T-cell (primary cell): ENCODE data around the gene CYP26A1. TPM values are rescaled to one million over a fixed set of nuclear protein-coding genes. Genes with fewer than 3 reads are reported as not detected.

Experiments used
- ATAC-seq, 4 experiments: fragments of 200-7000 bp in 3 of 4; fragments of 150-1000 bp in 1 of 4; cut with Tn5 transposase; replicated peaks in 1 of 4; 1 replicate in 3 of 4; 2 replicates in 1 of 4; pipeline ENCODE4 v1.10.0; 2021; ENCODE audit warnings: moderate library complexity in 3 of 4, mild to moderate bottlenecking in 2 of 4, moderate number of reproducible peaks in 1 of 4
- CTCF ChIA-PET, 2 donors: fragments of 300-600 bp; sonication (Branson Sonifier 250); formaldehyde crosslinking; loops; one replicate each; lab custom pipeline; 2022; ENCODE audit warnings: antibody characterized with exemption in 2 of 2; lab: Charles Lee
- POLR2A ChIA-PET, 2 donors: fragments of 300-600 bp; sonication (Branson Sonifier 250); formaldehyde crosslinking; loops; one replicate each; lab custom pipeline; 2022; ENCODE audit warnings: antibody characterized with exemption in 2 of 2; lab: Charles Lee
- DNase-seq, 35 experiments: peaks; one replicate each; pipeline versions ENCODE4 v3.0.0 to v3.0.0-alpha.2; 2013 to 2023
- H3K27ac ChIP-seq: one replicate; pipeline ENCODE4 v1.5.1; 2013; ENCODE audit warnings: low read length
- H3K27me3 ChIP-seq, 2 experiments: replicated peaks in 1 of 2; 1 replicate in 1 of 2; 2 replicates in 1 of 2; pipeline versions ENCODE4 v1.6.1 to v1.7.0; 2013; ENCODE audit warnings: low read length in 1 of 2, mixed read lengths in 1 of 2; ENCODE audit not compliant: control insufficient read depth in 2 of 2, insufficient read depth in 2 of 2; ENCODE audit errors: extremely low read depth in 1 of 2
- H3K36me3 ChIP-seq, 2 donors: 1 replicate in 1 of 2; 2 replicates in 1 of 2; pipeline versions ENCODE4 v1.6.1 to v1.7.0; 2013; ENCODE audit warnings: low read length in 1 of 2; ENCODE audit not compliant: control insufficient read depth in 2 of 2, insufficient read depth in 1 of 2; ENCODE audit errors: extremely low read depth in 1 of 2
- H3K4me1 ChIP-seq, 2 experiments: 1 replicate in 1 of 2; 2 replicates in 1 of 2; pipeline versions ENCODE4 v1.6.1 to v1.7.0; 2013; ENCODE audit warnings: low read length in 2 of 2, mixed read lengths in 1 of 2; ENCODE audit not compliant: insufficient read depth in 2 of 2, control insufficient read depth in 1 of 2; ENCODE audit errors: extremely low read depth in 1 of 2
- H3K4me3 ChIP-seq, 2 donors: 1 replicate in 1 of 2; 2 replicates in 1 of 2; pipeline versions ENCODE4 v1.5.1 to v1.7.0; 2013; ENCODE audit warnings: mild to moderate bottlenecking in 2 of 2, low read length in 1 of 2, moderate library complexity in 1 of 2; ENCODE audit not compliant: control insufficient read depth in 1 of 2; ENCODE audit errors: extremely low read depth in 1 of 2
- H3K9me3 ChIP-seq: 2 replicates; pipeline ENCODE4 v1.7.0; 2013
- H3K27ac Mint-ChIP-seq, 2 donors: one replicate each; pipeline ENCODE4 v1.8.0; 2020 to 2021; ENCODE audit warnings: mild to moderate bottlenecking in 2 of 2, mixed read lengths in 2 of 2
- H3K27me3 Mint-ChIP-seq, 2 donors: one replicate each; pipeline ENCODE4 v1.8.0; 2021 to 2022; ENCODE audit warnings: mixed read lengths in 2 of 2
- H3K36me3 Mint-ChIP-seq: one replicate; pipeline ENCODE4 v1.8.0; 2021; ENCODE audit warnings: mixed read lengths
- H3K4me1 Mint-ChIP-seq, 3 donors: one replicate each; pipeline ENCODE4 v1.8.0; 2020 to 2022; ENCODE audit warnings: mixed read lengths in 3 of 3, mild to moderate bottlenecking in 1 of 3
- H3K4me3 Mint-ChIP-seq, 3 donors: one replicate each; pipeline ENCODE4 v1.8.0; 2020 to 2022; ENCODE audit warnings: mild to moderate bottlenecking in 3 of 3, mixed read lengths in 3 of 3, moderate library complexity in 3 of 3
- H3K9me3 Mint-ChIP-seq, 3 donors: one replicate each; pipeline ENCODE4 v1.8.0; 2020 to 2022; ENCODE audit warnings: mixed read lengths in 3 of 3
- WGBS: methylation state at CpG from one replicate; pipeline ENCODE4 v1.1.5; 2013; ENCODE audit warnings: missing lambda C conversion rate; ENCODE audit not compliant: insufficient coverage; 5-methylcytosine and 5-hydroxymethylcytosine counted together
- total RNA-seq, 35 experiments: library from RNA in 6 of 35; stranded (reverse) in 6 of 35; fragments of 120-200 nt in 1 of 35; gene quantifications; one replicate each; pipeline versions ENCODE4 v1.2.1 to v1.2.4 and lab custom pipeline; 2013 to 2026

CYP26A1 gene
- total RNA-seq, 5 donors from 2014 or later (not counting 1 experiment from before 2014, with no cell fraction given), result not detected

DNA sequence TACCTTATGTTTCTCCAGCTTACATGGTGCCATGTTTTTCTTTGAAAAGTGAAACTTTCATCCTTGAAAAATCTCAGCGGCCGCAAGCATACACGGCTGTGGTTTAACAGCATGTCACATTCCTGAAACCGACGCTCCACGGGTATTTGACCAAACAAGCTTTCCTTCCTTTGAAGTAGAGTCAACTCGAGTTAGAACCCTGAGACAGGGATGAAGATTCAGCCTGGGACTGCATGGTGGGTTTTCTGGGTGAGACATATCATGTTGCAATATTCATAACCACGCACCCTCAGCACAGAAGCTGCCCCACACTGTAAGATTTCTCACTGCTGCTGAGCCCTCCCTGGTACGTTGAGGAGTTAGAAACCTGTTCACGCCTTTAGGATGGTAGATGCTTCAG lies 8.1 kb downstream of the CYP26A1 start:
- DNase-seq (peak in 1 of 35 experiments; percentile 8), ATAC-seq (no peak)
- POLR2A ChIA-PET, result interaction anchor here in 1 of 2 donors (0.6 kb wide), 1 partner anchor 11 kb away, joined by 3 read pairs; no protein-coding TSS in a partner anchor
- Mint-ChIP-seq H3K4me1 (peaks cover 2 to 8% (median 3%) of the 10 kb centered on the region in 3 donors), H3K4me3 (no peak overlapping the region), H3K9me3 (no peaks in the 10 kb centered on the region), H3K27me3 (peaks cover 31 to 33% of the 10 kb centered on the region in 2 donors), H3K36me3 (no peaks in the 10 kb centered on the region), H3K27ac (no peak overlapping the region)
- 63% methylated on average over 7 of the region's 10 CpGs for WGBS
- peaks cover 4 to 31% of the 10 kb centered on the region in 2 experiments for H3K27me3 ChIP-seq
- no peak overlapping the region for H3K27ac ChIP-seq
- CTCF ChIA-PET, result interaction anchor here (0.5 to 0.6 kb wide), 2 partner anchors 214 to 437 kb away, joined by 3 to 4 read pairs; no protein-coding TSS in a partner anchor
- no peak overlapping the region for H3K4me3 ChIP-seq
- H3K4me1 ChIP-seq, result peaks cover 0 to 4% of the 10 kb centered on the region in 2 experiments
- no peaks in the 10 kb centered on the region for H3K9me3 ChIP-seq
- H3K36me3 ChIP-seq, result no peaks in the 10 kb centered on the region

DNA sequence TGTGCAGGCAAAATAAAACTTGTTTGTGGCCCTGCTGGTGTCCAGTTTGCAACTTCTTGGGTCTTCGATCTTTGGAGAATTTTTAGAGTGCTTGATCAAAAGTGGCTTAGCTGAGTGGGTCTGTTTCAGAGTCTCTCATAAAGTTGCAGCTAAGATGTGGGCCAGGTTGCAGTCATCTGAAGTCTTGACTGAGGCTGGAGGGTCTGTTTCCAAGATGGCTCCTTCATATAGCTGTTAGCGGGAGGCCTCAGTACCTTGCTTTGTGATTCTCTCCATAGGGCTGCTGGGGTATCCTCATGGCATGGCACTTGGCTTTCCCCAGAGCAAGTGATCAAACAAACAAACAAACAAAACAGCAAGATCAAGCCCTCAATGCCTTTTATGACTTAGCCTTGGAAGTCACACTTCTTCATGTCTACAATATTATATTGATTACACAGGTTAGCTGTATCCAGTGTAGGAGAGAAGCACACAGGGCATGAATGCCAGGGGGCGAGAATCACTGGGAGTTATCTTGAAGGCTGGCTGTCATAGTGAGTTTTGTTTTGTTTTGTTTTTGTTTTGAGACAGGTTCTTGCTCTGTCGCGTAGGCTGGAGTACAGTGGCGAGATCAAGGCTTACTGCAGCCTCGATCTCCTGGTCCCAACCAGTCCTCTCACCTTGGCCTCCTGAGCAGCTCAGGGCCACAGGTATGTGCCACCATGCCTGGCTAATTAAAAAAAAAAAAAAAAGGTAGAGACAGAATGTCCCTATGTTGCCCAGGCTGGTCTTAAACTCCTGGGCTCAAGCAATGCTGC lies 10.2 kb downstream of the CYP26A1 start:
- Mint-ChIP-seq H3K36me3 (no peaks in the 10 kb centered on the region), H3K9me3 (no peaks in the 10 kb centered on the region), H3K27ac (no peak overlapping the region)

DNA sequence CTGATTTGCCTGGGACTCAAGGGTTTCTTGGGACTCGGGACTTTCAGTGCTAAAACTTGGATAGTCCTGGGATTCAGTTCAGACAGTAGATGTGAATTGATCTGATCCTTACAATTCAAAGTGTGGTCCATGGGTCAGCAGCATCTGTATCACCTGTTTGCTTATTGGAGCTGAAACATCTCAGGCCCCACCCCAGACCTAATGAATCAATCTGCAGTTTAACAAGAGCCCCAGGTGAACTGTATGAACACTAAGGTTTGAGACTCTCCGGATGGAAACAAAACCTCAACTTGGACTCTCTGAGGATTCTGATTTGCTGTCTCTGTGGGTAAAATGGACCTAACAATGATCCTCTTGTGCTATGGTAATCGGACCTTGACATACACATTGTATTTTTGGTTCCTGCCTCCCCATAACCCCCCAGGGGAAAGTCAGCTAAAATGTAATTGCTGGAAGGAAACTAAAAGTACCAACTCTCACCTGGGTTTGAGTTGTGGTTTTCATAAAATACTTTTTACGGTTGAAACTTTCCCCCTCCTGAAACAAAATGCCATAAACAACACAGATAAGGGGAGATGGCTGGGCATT lies 11.7 kb downstream of the CYP26A1 start:
- Histone ChIP-seq H3K36me3 (no peaks in the 10 kb centered on the region), H3K4me3 (no peak overlapping the region), H3K4me1 (peaks cover 0 to under 1% of the 10 kb centered on the region in 2 experiments), H3K27ac (no peak overlapping the region), H3K27me3 (peaks cover 0 to 20% of the 10 kb centered on the region in 2 experiments), H3K9me3 (no peaks in the 10 kb centered on the region)
- H3K27me3 Mint-ChIP-seq, result peaks cover 14 to 21% of the 10 kb centered on the region in 2 donors
- H3K9me3 Mint-ChIP-seq, result no peaks in the 10 kb centered on the region
- H3K4me1 Mint-ChIP-seq, result peaks cover 0 to 4% (median 0%) of the 10 kb centered on the region in 3 donors
- no CpG with 5 or more reads among the region's 4 CpGs for WGBS
- CTCF ChIA-PET, result interaction anchor here in 1 of 2 donors (0.6 kb wide), 1 partner anchor 198 kb away, joined by 3 read pairs; no protein-coding TSS in a partner anchor
- H3K4me3 Mint-ChIP-seq, result no peak overlapping the region
- no peak for DNase-seq
- no peak for ATAC-seq
- POLR2A ChIA-PET, result interaction anchor here in 1 of 2 donors (0.8 kb wide), 1 partner anchor 27 kb away, joined by 3 read pairs; no protein-coding TSS in a partner anchor
- H3K27ac Mint-ChIP-seq, result no peak overlapping the region
- no peaks in the 10 kb centered on the region for H3K36me3 Mint-ChIP-seq

More for the DNA sequence above, 10.2 kb downstream of the CYP26A1 start:
- H3K4me3 ChIP-seq, result no peak overlapping the region
- POLR2A ChIA-PET, result no interaction called here
- peaks cover 0 to 4% of the 10 kb centered on the region in 2 experiments for H3K4me1 ChIP-seq
- H3K9me3 ChIP-seq, result no peaks in the 10 kb centered on the region
- no peak for ATAC-seq
- H3K36me3 ChIP-seq, result no peaks in the 10 kb centered on the region
- CTCF ChIA-PET, result interaction anchor here in 1 of 2 donors (0.5 to 0.9 kb wide), 2 partner anchors 32 to 269 kb away, joined by 3 read pairs; no protein-coding TSS in a partner anchor
- peaks cover 4 to 33% of the 10 kb centered on the region in 2 experiments for H3K27me3 ChIP-seq
- Mint-ChIP-seq H3K4me1 (peaks cover 2 to 8% (median 3%) of the 10 kb centered on the region in 3 donors), H3K27me3 (peaks cover 28% of the 10 kb centered on the region in 2 donors), H3K4me3 (no peak overlapping the region)
- WGBS, result 71% methylated on average over 3 of the region's 7 CpGs
- H3K27ac ChIP-seq, result no peak overlapping the region
- peak in 1 of 35 experiments; percentile 8 for DNase-seq

DNA sequence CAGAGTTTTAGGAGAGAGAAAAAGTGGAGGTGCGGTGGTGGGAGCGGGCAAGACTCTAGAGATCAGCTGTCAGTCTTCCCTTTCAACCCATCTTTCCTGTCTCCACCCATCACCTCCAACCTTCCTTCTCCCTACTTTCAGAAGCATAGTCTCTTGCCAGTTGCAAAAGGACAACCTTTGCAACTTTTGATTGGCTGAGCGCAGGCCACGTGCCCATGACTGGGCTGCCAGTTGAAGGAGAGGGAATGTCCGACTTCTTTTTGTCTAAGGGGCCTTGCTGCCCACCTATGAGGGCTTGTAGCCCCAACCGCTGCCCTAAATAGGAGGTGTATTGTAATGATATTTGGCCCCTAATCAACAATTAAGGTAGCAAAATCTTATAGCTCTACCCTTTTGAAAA lies 12.6 kb downstream of the CYP26A1 start:
- Histone ChIP-seq H3K4me1 (no peaks in the 10 kb centered on the region), H3K4me3 (no peak overlapping the region), H3K36me3 (no peaks in the 10 kb centered on the region), H3K27ac (no peak overlapping the region), H3K27me3 (peaks cover 0 to 11% of the 10 kb centered on the region in 2 experiments), H3K9me3 (no peaks in the 10 kb centered on the region)
- peak in 1 of 35 experiments; percentile 10 for DNase-seq
- Mint-ChIP-seq H3K27me3 (peaks cover 10 to 15% of the 10 kb centered on the region in 2 donors), H3K4me1 (no peaks in the 10 kb centered on the region), H3K9me3 (no peaks in the 10 kb centered on the region), H3K27ac (no peak overlapping the region), H3K36me3 (no peaks in the 10 kb centered on the region), H3K4me3 (no peak overlapping the region)
- 100% methylated on average over 1 of the region's 6 CpGs for WGBS
- ChIA-PET CTCF (no interaction called here), POLR2A (no interaction called here)
- ATAC-seq, result no peak

DNA sequence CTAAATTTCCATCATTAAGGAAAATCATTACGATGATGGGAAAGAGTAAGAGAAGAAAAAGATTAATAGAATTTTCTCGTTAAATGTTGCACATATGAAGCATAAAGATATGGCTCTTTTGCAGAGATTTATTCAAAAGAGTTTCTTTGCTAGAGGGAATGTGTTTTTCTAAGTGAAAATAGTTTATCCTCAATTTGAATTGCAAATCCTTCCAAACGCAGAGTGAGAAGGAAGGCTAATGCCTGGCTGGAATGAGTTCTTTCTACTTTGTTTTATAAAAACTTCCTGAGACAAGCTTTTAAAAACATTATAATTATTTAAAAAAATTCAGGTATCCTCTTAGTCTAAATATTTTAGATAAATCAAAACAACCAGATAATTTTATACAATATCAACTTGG lies 14.2 kb downstream of the CYP26A1 start:
- Mint-ChIP-seq H3K36me3 (no peaks in the 10 kb centered on the region), H3K4me3 (no peak overlapping the region), H3K4me1 (no peaks in the 10 kb centered on the region), H3K27me3 (peaks cover 5 to 12% of the 10 kb centered on the region in 2 donors), H3K9me3 (no peaks in the 10 kb centered on the region), H3K27ac (no peak overlapping the region)
- DNase-seq (no peak), ATAC-seq (no peak)
- ChIA-PET CTCF (no interaction called here), POLR2A (interaction anchor here (0.6 kb wide), 2 partner anchors 41 to 177 kb away, joined by 3 to 4 read pairs; no protein-coding TSS in a partner anchor)
- Histone ChIP-seq H3K4me1 (no peaks in the 10 kb centered on the region), H3K9me3 (no peaks in the 10 kb centered on the region), H3K4me3 (no peak overlapping the region), H3K27ac (no peak overlapping the region), H3K27me3 (peaks cover 0 to 7% of the 10 kb centered on the region in 2 experiments), H3K36me3 (no peaks in the 10 kb centered on the region)
- WGBS, result no CpG with 5 or more reads among the region's 3 CpGs

DNA sequence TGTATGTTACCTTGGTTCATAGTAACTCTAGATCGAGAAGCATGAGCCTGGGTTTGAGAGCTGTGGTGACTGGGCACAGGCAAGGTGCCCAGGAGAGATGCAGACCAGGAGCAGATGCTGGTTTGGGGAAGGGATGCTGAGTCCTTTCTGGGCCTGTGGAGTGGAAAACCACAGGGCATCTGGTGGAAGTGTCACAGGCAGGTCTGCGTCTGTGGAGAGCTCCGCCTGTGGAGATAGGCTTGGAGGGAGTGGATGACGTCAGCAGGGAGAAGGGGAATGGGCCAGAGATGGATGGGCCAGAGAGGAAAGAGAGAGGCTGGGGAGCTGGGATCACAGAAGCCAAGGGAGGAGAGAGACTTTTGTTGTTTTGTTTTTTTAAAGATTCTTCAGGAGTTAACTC lies 14.8 kb downstream of the CYP26A1 start:
- no peak overlapping the region for H3K27ac Mint-ChIP-seq
- ChIA-PET CTCF (interaction anchor here in 1 of 2 donors (0.7 kb wide), 1 partner anchor 20 kb away, joined by 7 read pairs; no protein-coding TSS in a partner anchor), POLR2A (interaction anchor here in 1 of 2 donors (0.6 kb wide), 1 partner anchor 41 kb away, joined by 4 read pairs; no protein-coding TSS in a partner anchor)
- H3K27me3 Mint-ChIP-seq, result peaks cover 5 to 17% of the 10 kb centered on the region in 2 donors
- H3K4me3 ChIP-seq, result no peak overlapping the region
- no peak for DNase-seq
- peaks cover 0 to 7% of the 10 kb centered on the region in 2 experiments for H3K27me3 ChIP-seq
- 82% methylated on average over 4 of the region's 4 CpGs for WGBS
- H3K4me1 Mint-ChIP-seq, result no peaks in the 10 kb centered on the region
- no peak overlapping the region for H3K4me3 Mint-ChIP-seq
- H3K9me3 ChIP-seq, result no peaks in the 10 kb centered on the region
- no peak overlapping the region for H3K27ac ChIP-seq
- H3K4me1 ChIP-seq, result no peaks in the 10 kb centered on the region
- H3K36me3 Mint-ChIP-seq, result no peaks in the 10 kb centered on the region
- H3K9me3 Mint-ChIP-seq, result no peaks in the 10 kb centered on the region
- no peaks in the 10 kb centered on the region for H3K36me3 ChIP-seq
- no peak for ATAC-seq
